ENCODE measurements around the gene PFKP.

DNA sequence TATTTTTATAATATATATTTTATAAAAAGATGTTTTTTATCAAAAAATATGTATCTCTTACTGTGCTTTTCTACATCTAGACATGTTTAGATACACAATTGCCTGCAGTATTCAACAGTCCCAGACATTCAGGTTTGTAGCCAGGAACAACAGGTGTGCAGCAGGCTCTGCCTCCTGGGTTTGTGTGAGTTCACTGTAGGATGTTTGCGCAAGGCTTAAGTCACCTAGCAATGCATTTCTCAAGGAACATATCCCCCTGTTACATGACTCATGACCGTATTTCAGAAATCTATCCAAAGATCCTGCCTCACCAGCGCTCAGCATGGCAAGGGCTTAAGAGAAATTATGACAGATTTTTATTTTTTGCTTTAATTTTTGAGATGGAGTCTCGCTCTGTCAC is 63.8 kb downstream of the PFKP start:
- TF ChIP-seq, protein P1, sequence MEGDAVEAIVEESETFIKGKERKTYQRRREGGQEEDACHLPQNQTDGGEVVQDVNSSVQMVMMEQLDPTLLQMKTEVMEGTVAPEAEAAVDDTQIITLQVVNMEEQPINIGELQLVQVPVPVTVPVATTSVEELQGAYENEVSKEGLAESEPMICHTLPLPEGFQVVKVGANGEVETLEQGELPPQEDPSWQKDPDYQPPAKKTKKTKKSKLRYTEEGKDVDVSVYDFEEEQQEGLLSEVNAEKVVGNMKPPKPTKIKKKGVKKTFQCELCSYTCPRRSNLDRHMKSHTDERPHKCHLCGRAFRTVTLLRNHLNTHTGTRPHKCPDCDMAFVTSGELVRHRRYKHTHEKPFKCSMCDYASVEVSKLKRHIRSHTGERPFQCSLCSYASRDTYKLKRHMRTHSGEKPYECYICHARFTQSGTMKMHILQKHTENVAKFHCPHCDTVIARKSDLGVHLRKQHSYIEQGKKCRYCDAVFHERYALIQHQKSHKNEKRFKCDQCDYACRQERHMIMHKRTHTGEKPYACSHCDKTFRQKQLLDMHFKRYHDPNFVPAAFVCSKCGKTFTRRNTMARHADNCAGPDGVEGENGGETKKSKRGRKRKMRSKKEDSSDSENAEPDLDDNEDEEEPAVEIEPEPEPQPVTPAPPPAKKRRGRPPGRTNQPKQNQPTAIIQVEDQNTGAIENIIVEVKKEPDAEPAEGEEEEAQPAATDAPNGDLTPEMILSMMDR (IDR thresholded peaks at IDR 0.05) = no peak
- no peak for TF ChIP-seq POLR2A (IDR thresholded peaks at IDR 0.05)
